ENCODE data around the gene KLK7.

KLK7 gene

DNA sequence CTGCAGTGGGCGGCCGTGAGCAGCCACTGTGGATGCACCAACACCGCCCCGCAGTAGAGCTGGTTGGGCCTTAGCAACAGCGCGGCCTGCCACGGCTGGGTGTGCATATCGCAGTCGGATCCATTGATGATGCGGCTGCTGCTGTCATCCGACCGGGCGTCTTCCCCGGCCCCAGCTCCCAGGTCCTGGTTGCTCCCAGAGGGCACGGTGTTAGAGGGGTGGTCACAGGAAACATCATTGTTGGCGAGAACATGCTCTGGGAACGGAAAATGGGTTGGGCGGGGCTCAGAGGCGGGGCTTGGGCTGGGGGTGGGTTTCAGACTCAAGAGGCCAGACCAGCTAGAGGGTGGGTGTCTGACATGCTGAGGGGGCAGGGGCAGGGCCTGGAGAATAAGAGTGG is 33.9 kb downstream of the KLK7 start:
- H3K27me3 ChIP-seq (ENCODE audit: control insufficient read depth, insufficient read depth, low read length), result no peaks in the 10 kb centered on the region
- H3K9me3 ChIP-seq (replicated peaks; ENCODE audit: low read length), result peaks cover 5% of the 10 kb centered on the region
- no peak overlapping the region for H3K4me2 ChIP-seq (ENCODE audit: low read length)
- no peaks in the 10 kb centered on the region for H3K36me3 ChIP-seq (ENCODE audit: insufficient read depth, low read length)
- H3K4me3 ChIP-seq (ENCODE audit: low read length), result no peak overlapping the region
- no peaks in the 10 kb centered on the region for H3K4me1 ChIP-seq (ENCODE audit: control insufficient read depth, insufficient read depth, low read length)
- H3K9ac ChIP-seq (ENCODE audit: low read depth, low read length), result no peak overlapping the region

DNA sequence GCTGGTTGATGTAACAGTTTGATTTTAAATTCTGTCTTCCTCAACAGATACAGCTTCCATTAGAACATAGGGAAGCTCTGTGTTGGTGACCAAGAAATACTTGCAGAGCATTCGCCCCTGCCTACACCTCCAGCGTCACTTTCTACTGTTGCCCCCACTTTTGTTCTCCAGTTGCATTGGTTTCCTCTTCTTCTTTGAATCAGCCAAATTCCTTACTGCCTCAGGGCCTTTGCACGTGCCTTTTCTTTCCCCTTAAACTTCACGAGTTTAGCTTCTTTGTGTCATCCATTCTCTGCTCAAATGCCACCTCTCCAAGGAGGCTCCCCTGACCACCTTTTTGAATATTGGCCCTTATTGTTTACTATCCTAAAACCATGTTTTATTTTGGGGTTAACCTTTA is 36.6 kb downstream of the KLK7 start:
- H3K36me3 ChIP-seq (ENCODE audit: insufficient read depth, low read length), result no peaks in the 10 kb centered on the region
- H3K9me3 ChIP-seq (replicated peaks; ENCODE audit: low read length), result peaks cover 9% of the 10 kb centered on the region
- no peaks in the 10 kb centered on the region for H3K27me3 ChIP-seq (ENCODE audit: control insufficient read depth, insufficient read depth, low read length)
- no peaks in the 10 kb centered on the region for H3K4me1 ChIP-seq (ENCODE audit: control insufficient read depth, insufficient read depth, low read length)
- H3K9ac ChIP-seq (ENCODE audit: low read depth, low read length), result no peak overlapping the region
- no peak overlapping the region for H3K4me2 ChIP-seq (ENCODE audit: low read length)
- no peak overlapping the region for H3K4me3 ChIP-seq (ENCODE audit: low read length)

DNA sequence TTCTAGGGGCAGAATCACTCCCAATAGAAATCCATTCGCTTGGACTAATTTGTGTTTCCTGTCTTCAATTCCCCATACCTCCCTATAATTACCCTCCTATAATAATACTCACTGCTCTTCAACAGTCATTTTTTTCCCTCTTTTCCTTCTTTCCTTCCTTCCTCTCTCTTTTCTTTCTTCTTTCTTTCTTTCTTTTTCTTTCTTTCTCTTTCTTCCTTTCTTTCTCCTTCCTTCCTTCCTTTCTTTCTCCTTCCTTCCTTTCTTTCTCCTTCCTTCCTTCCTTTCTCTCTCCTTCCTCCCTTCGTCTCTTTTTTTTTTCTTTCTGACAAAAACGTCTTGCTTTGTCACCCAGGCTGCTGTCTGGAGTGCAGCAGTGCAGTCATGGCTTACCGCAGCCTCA is 38.9 kb downstream of the KLK7 start:
- no peak overlapping the region for H3K9ac ChIP-seq (ENCODE audit: low read depth, low read length)

DNA sequence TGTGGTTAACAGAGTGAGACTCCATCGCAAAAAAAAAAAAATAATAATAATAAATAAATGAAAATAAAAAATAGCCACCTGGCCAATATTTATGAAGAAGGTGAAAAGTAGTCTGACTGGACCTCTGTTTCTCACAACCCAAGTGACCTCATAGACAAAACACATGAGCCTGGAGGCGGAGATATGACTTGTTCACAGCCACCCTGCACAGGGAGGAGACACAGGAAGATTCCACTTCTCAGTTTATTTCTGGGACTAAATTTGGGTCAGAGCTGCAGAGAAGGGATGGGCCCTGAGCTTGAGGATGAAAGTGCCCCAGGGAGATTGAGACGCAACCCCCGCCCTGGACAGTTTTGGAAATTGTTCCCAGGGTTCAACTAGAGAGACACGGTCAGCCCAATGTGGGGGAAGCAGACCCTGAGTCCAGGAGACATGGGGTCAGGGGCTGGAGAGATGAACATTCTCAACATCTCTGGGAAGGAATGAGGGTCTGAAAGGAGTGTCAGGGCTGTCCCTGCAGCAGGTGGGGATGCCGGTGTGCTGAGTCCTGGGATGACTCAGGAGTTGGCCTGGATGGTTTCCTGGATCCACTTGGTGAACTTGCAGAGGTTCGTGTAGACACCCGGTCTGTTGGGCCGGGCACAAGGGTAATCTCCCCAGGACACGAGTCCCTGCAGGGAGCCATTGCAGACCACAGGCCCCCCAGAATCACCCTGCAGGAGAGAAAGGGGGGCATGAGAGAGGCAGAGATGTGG is 40.5 kb downstream of the KLK7 start:
- H3K9ac ChIP-seq (ENCODE audit: low read depth, low read length), result no peak overlapping the region

More for the DNA sequence above, 38.9 kb downstream of the KLK7 start:
- Histone ChIP-seq H3K4me2 (ENCODE audit: low read length) (no peak overlapping the region), H3K36me3 (ENCODE audit: insufficient read depth, low read length) (no peaks in the 10 kb centered on the region), H3K9me3 (replicated peaks; ENCODE audit: low read length) (peaks cover 4% of the 10 kb centered on the region), H3K27me3 (ENCODE audit: control insufficient read depth, insufficient read depth, low read length) (no peaks in the 10 kb centered on the region), H3K4me3 (ENCODE audit: low read length) (no peak overlapping the region), H3K4me1 (ENCODE audit: control insufficient read depth, insufficient read depth, low read length) (no peaks in the 10 kb centered on the region)

DNA sequence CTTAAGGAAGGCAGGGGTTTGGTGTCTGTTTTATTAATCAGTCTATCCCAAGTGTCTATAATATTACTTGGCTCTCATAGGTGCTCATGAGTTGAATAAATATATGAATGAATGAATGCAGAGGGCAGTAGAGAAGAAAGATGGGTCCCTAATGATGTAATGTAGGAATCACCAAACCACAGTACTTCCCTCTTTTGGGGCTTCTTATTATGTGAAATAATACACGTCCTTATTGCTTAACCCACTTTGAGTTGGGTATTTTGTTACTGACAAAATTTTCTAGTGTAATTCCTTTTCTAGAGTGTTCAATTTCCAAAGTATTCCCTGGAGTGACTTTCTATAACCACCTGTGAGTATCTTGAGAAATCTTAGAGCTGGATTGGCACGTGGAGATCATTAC is 44.1 kb downstream of the KLK7 start:
- no peak overlapping the region for H3K9ac ChIP-seq (ENCODE audit: low read depth, low read length)
- H3K27me3 ChIP-seq (ENCODE audit: control insufficient read depth, insufficient read depth, low read length), result no peaks in the 10 kb centered on the region
- H3K9me3 ChIP-seq (replicated peaks; ENCODE audit: low read length), result peaks cover 9% of the 10 kb centered on the region
- H3K4me1 ChIP-seq (ENCODE audit: control insufficient read depth, insufficient read depth, low read length), result no peaks in the 10 kb centered on the region
- no peak overlapping the region for H3K4me3 ChIP-seq (ENCODE audit: low read length)
- no peak overlapping the region for H3K4me2 ChIP-seq (ENCODE audit: low read length)
- H3K36me3 ChIP-seq (ENCODE audit: insufficient read depth, low read length), result no peaks in the 10 kb centered on the region

More for the DNA sequence above, 40.5 kb downstream of the KLK7 start:
- no peak overlapping the region for H3K4me2 ChIP-seq (ENCODE audit: low read length)
- no peaks in the 10 kb centered on the region for H3K4me1 ChIP-seq (ENCODE audit: control insufficient read depth, insufficient read depth, low read length)
- no peaks in the 10 kb centered on the region for H3K36me3 ChIP-seq (ENCODE audit: insufficient read depth, low read length)
- no peaks in the 10 kb centered on the region for H3K27me3 ChIP-seq (ENCODE audit: control insufficient read depth, insufficient read depth, low read length)
- H3K9me3 ChIP-seq (replicated peaks; ENCODE audit: low read length), result peaks cover 9% of the 10 kb centered on the region
- no peak overlapping the region for H3K4me3 ChIP-seq (ENCODE audit: low read length)

DNA sequence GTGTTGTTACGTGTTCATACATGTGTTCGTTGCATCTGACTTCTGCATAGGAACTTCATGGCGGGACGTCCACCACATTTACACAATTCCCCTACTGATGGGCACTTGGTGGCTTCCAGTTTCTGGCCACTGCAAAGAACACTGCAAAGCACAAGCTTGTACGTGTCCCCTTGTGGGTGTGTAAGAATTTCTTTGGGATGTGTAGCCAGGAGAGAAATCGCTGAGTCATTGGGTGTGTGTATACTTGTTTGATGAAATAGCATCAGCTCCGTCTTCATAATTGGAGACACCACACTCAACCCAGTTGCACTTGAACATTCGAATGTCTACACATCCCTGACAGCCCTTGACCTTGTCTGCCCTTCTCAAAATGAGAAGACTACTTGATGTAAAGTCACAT is 50.1 kb downstream of the KLK7 start:
- no peaks in the 10 kb centered on the region for H3K9me3 ChIP-seq (replicated peaks; ENCODE audit: low read length)
- no peaks in the 10 kb centered on the region for H3K27me3 ChIP-seq (ENCODE audit: control insufficient read depth, insufficient read depth, low read length)
- no peak overlapping the region for H3K9ac ChIP-seq (ENCODE audit: low read depth, low read length)
- H3K4me2 ChIP-seq (ENCODE audit: low read length), result no peak overlapping the region
- H3K4me3 ChIP-seq (ENCODE audit: low read length), result no peak overlapping the region
- H3K36me3 ChIP-seq (ENCODE audit: insufficient read depth, low read length), result no peaks in the 10 kb centered on the region
- no peaks in the 10 kb centered on the region for H3K4me1 ChIP-seq (ENCODE audit: control insufficient read depth, insufficient read depth, low read length)

DNA sequence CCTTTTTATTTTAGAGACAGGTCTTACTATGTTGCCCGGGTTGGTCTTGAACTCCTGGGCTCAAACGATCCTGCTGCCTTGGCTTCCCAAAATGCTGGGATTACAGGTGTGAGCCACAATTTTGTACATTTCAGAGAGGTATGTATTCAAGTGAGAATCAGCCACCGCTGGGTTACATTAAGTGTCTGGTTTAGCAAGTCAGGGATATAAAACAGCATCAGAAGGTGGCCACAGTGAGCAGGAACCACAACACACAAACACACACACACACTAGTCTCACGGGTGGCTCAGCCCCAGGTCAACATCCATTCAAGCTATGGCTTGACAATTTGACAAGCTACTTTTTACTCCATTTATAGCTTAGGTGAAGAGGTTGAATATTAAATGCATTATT is 51.0 kb downstream of the KLK7 start:
- H3K4me2 ChIP-seq (ENCODE audit: low read length), result no peak overlapping the region
- no peaks in the 10 kb centered on the region for H3K4me1 ChIP-seq (ENCODE audit: control insufficient read depth, insufficient read depth, low read length)
- no peaks in the 10 kb centered on the region for H3K9me3 ChIP-seq (replicated peaks; ENCODE audit: low read length)
- no peak overlapping the region for H3K4me3 ChIP-seq (ENCODE audit: low read length)
- H3K9ac ChIP-seq (ENCODE audit: low read depth, low read length), result no peak overlapping the region
- H3K36me3 ChIP-seq (ENCODE audit: insufficient read depth, low read length), result no peaks in the 10 kb centered on the region
- no peaks in the 10 kb centered on the region for H3K27me3 ChIP-seq (ENCODE audit: control insufficient read depth, insufficient read depth, low read length)

DNA sequence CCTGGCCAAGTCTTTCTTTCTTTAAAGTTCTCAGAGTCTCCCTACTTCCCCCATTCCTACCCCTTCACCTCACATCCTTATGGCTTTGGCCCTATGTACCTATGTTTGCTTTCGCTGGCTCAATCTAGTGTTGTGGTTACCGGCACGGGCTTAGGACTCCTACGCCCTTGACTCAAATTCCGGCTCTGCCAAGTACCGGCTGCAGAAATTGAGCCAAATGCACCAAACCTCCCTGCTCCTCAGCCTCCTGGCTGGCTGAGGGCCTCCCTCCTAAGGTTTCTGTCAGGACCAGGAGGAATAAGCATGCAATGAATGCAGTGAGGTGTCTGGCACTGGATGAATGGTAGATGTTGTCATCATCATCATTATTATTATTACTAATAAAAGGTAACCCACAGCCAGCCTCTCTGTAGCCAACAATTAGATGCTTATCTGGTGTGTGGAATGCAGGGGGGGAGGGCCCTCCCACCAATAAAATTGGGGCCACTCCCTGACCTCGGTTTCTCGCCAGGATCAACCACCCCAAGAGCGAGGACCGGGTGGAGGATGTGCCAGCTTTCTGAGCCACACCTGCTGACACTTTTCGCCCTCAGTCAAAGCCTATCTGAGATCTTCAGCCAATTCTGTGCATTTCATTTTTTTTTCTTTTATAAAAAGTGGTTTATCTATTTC is 51.6 kb downstream of the KLK7 start:
- no peaks in the 10 kb centered on the region for H3K27me3 ChIP-seq (ENCODE audit: control insufficient read depth, insufficient read depth, low read length)
- H3K4me3 ChIP-seq (ENCODE audit: low read length), result no peak overlapping the region
- H3K4me1 ChIP-seq (ENCODE audit: control insufficient read depth, insufficient read depth, low read length), result no peaks in the 10 kb centered on the region
- H3K9ac ChIP-seq (ENCODE audit: low read depth, low read length), result no peak overlapping the region
- H3K4me2 ChIP-seq (ENCODE audit: low read length), result no peak overlapping the region
- no peaks in the 10 kb centered on the region for H3K36me3 ChIP-seq (ENCODE audit: insufficient read depth, low read length)
- H3K9me3 ChIP-seq (replicated peaks; ENCODE audit: low read length), result no peaks in the 10 kb centered on the region

DNA sequence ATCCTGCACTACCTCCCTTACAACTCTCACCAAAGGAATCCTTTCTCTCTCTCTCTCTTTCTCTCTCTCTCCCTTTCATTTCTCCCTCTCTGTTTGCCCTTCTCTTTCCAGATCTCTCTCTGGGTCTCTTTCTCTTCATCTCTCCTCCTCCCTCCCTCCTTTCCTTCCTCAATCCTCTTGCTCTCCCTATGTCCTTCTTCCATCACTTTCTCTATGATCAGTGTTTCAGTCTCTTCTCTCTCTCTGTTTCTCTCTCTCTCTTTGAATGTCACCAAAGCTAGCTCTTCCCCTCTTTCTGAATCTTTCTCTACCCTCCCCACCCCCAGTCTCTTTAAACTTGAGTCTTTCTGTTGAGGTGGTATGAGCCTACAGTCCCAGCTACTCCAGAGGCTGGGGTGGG is 52.7 kb downstream of the KLK7 start:
- no peaks in the 10 kb centered on the region for H3K9me3 ChIP-seq (replicated peaks; ENCODE audit: low read length)
- H3K9ac ChIP-seq (ENCODE audit: low read depth, low read length), result no peak overlapping the region
- no peaks in the 10 kb centered on the region for H3K27me3 ChIP-seq (ENCODE audit: control insufficient read depth, insufficient read depth, low read length)
- no peak overlapping the region for H3K4me3 ChIP-seq (ENCODE audit: low read length)
- no peaks in the 10 kb centered on the region for H3K36me3 ChIP-seq (ENCODE audit: insufficient read depth, low read length)
- H3K4me2 ChIP-seq (ENCODE audit: low read length), result no peak overlapping the region
- no peaks in the 10 kb centered on the region for H3K4me1 ChIP-seq (ENCODE audit: control insufficient read depth, insufficient read depth, low read length)

DNA sequence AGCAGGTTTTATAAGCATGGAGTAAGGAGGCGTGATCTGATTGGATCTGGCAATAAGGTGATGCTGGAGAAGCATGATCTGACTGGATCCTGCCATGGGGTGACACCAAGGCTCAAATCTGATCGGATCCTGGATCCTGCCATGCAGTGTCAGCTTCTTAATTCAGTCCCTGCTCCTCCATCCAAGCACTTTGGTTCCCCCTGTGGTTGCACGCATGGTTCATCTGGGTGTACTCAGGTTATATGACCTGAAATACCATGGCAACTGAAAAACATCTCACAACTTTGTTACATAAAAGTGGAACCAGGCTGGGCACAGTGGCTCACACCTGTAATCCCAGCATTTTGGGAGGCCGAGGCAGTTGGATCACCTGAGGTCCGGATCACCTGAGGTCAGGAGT is 54.9 kb downstream of the KLK7 start:
- no peaks in the 10 kb centered on the region for H3K9me3 ChIP-seq (replicated peaks; ENCODE audit: low read length)
- H3K36me3 ChIP-seq (ENCODE audit: insufficient read depth, low read length), result no peaks in the 10 kb centered on the region
- H3K4me1 ChIP-seq (ENCODE audit: control insufficient read depth, insufficient read depth, low read length), result no peaks in the 10 kb centered on the region
- H3K4me2 ChIP-seq (ENCODE audit: low read length), result no peak overlapping the region
- no peak overlapping the region for H3K4me3 ChIP-seq (ENCODE audit: low read length)
- no peaks in the 10 kb centered on the region for H3K27me3 ChIP-seq (ENCODE audit: control insufficient read depth, insufficient read depth, low read length)
- H3K9ac ChIP-seq (ENCODE audit: low read depth, low read length), result no peak overlapping the region
